Skin of body (tissue), 2 donors: Measurements from ENCODE around the gene NHEJ1. TPM values are rescaled to one million over a fixed set of nuclear protein-coding genes. Genes with fewer than 3 reads are reported as not detected.

Experiments
- DNase-seq: peaks from one replicate; lab custom pipeline; 2025; lab: John Stamatoyannopoulos, UW
- total RNA-seq: library from RNA; depleted of rRNA; stranded (reverse); fragments of >200 nt; gene quantifications from one replicate; pipeline ENCODE4 v1.2.3, GENCODE V29; 2014

NHEJ1 gene
- total RNA-seq, 1 donor from 2014 or later, result 10.7 TPM

GRCh38 chr2:219182331-219183150 lies 21.9 kb upstream of the NHEJ1 start:
- no peak for DNase-seq

- DNase-seq, result no peak
Measured at GRCh38 chr2:219181531-219181930, 20.9 kb upstream of the NHEJ1 start.

GRCh38 chr2:219180961-219181360 lies 20.3 kb upstream of the NHEJ1 start:
- no peak for DNase-seq

GRCh38 chr2:219179601-219180465 lies 19.2 kb upstream of the NHEJ1 start:
- DNase-seq, result no peak

- DNase-seq, result no peak
Measured at GRCh38 chr2:219178377-219179175, 18.0 kb upstream of the NHEJ1 start.

- DNase-seq, result peak; percentile 81
Measured at GRCh38 chr2:219177552-219178376, 17.1 kb upstream of the NHEJ1 start, which contains the start of gene RETREG2. TSS of gene RETREG2 (plus strand) at chr2:219178275. CDS start at chr2:219178353, 78 bp downstream.

GRCh38 chr2:219176818-219177551 lies 16.4 kb upstream of the NHEJ1 start, which contains the start of gene CNPPD1:
TSS of gene CNPPD1 (minus strand) at chr2:219176925. CDS start at chr2:219176828, 97 bp downstream.
- DNase-seq, result peak; percentile 64

- no peak for DNase-seq
Measured at GRCh38 chr2:219175928-219176817, 15.6 kb upstream of the NHEJ1 start.

GRCh38 chr2:219175486-219175885 lies 14.9 kb upstream of the NHEJ1 start:
- no peak for DNase-seq

- DNase-seq, result no peak
Measured at GRCh38 chr2:219174801-219175200, 14.2 kb upstream of the NHEJ1 start.

- no peak for DNase-seq
Measured at GRCh38 chr2:219174146-219174545, 13.5 kb upstream of the NHEJ1 start.

GRCh38 chr2:219173176-219173575 lies 12.6 kb upstream of the NHEJ1 start:
- no peak for DNase-seq

GRCh38 chr2:219172231-219173154 lies 11.9 kb upstream of the NHEJ1 start:
- no peak for DNase-seq

- no peak for DNase-seq
Measured at GRCh38 chr2:219171231-219171651, 10.6 kb upstream of the NHEJ1 start.

GRCh38 chr2:219169930-219170654 lies 9.5 kb upstream of the NHEJ1 start, which contains the start of gene SLC23A3:
TSS of gene SLC23A3 (minus strand) at chr2:219170029. CDS start at chr2:219169984, 45 bp downstream.
- no peak for DNase-seq

- DNase-seq, result no peak
Measured at GRCh38 chr2:219168932-219169331, 8.3 kb upstream of the NHEJ1 start.

- no peak for DNase-seq
Measured at GRCh38 chr2:219168526-219168925, 7.9 kb upstream of the NHEJ1 start.
